ENCODE results near the gene CXXC5.

Gene CXXC5

GRCh38 chr5:139686706-139687441, 38.7 kb downstream of the CXXC5 start:
- TF ChIP-seq CTCF (IDR thresholded peaks at IDR 0.05; ENCODE audit: insufficient read depth, low read depth, low read length, missing control alignments): no peak
- H3K4me3 ChIP-seq (ENCODE audit: low read length): no peak overlapping the region
- no peak for DNase-seq (ENCODE audit: low read depth)

GRCh38 chr5:139687656-139688055, 39.5 kb downstream of the CXXC5 start:
- TF ChIP-seq CTCF (IDR thresholded peaks at IDR 0.05; ENCODE audit: insufficient read depth, low read depth, low read length, missing control alignments): no peak
- H3K4me3 ChIP-seq (ENCODE audit: low read length): no peak overlapping the region
- no peak for DNase-seq (ENCODE audit: low read depth)

- no peak for TF ChIP-seq CTCF (IDR thresholded peaks at IDR 0.05; ENCODE audit: insufficient read depth, low read depth, low read length, missing control alignments)
- no peak overlapping the region for H3K4me3 ChIP-seq (ENCODE audit: low read length)
- DNase-seq (ENCODE audit: low read depth): no peak
Observed at GRCh38 chr5:139688088-139688702, 40.0 kb downstream of the CXXC5 start.

GRCh38 chr5:139688751-139689372, 40.7 kb downstream of the CXXC5 start:
- no peak for TF ChIP-seq CTCF (IDR thresholded peaks at IDR 0.05; ENCODE audit: insufficient read depth, low read depth, low read length, missing control alignments)

GRCh38 chr5:139689631-139690063, 41.5 kb downstream of the CXXC5 start:
- DNase-seq (ENCODE audit: low read depth): no peak
- no peak overlapping the region for H3K4me3 ChIP-seq (ENCODE audit: low read length)
- no peak for TF ChIP-seq CTCF (IDR thresholded peaks at IDR 0.05; ENCODE audit: insufficient read depth, low read depth, low read length, missing control alignments)

More at GRCh38 chr5:139688751-139689372, 40.7 kb downstream of the CXXC5 start:
- no peak for DNase-seq (ENCODE audit: low read depth)
- no peak overlapping the region for H3K4me3 ChIP-seq (ENCODE audit: low read length)

- TF ChIP-seq CTCF (IDR thresholded peaks at IDR 0.05; ENCODE audit: insufficient read depth, low read depth, low read length, missing control alignments): peak; percentile 71
- peak; percentile 42 for DNase-seq (ENCODE audit: low read depth)
- no peak overlapping the region for H3K4me3 ChIP-seq (ENCODE audit: low read length)
Observed at GRCh38 chr5:139690064-139690802, 42.1 kb downstream of the CXXC5 start.

All from epithelial cell of esophagus (primary cell).